ENCODE measurements around the gene TRABD2A.

The TRABD2A gene

GRCh38 chr2:84841577-84841976 lies 39.3 kb downstream of the TRABD2A start:
- DNase-seq (ENCODE audit: low read depth), result no peak
- TF ChIP-seq CTCF (IDR thresholded peaks at IDR 0.05; ENCODE audit: insufficient read depth, low read depth, low read length, missing control alignments), result no peak
- H3K4me3 ChIP-seq (ENCODE audit: low read length), result no peak overlapping the region

- TF ChIP-seq CTCF (IDR thresholded peaks at IDR 0.05; ENCODE audit: insufficient read depth, low read depth, low read length, missing control alignments), result no peak
- DNase-seq (ENCODE audit: low read depth), result no peak
- H3K4me3 ChIP-seq (ENCODE audit: low read length), result no peak overlapping the region
These were observed 40.6 kb downstream of the TRABD2A start for GRCh38 chr2:84840306-84840705.

GRCh38 chr2:84839851-84840250 lies 41.0 kb downstream of the TRABD2A start:
- no peak overlapping the region for H3K4me3 ChIP-seq (ENCODE audit: low read length)
- no peak for TF ChIP-seq CTCF (IDR thresholded peaks at IDR 0.05; ENCODE audit: insufficient read depth, low read depth, low read length, missing control alignments)
- no peak for DNase-seq (ENCODE audit: low read depth)

GRCh38 chr2:84838434-84839145 lies 42.3 kb downstream of the TRABD2A start:
- no peak overlapping the region for H3K4me3 ChIP-seq (ENCODE audit: low read length)
- TF ChIP-seq CTCF (IDR thresholded peaks at IDR 0.05; ENCODE audit: insufficient read depth, low read depth, low read length, missing control alignments), result no peak
- DNase-seq (ENCODE audit: low read depth), result no peak

- H3K4me3 ChIP-seq (ENCODE audit: low read length), result no peak overlapping the region
- no peak for DNase-seq (ENCODE audit: low read depth)
- TF ChIP-seq CTCF (IDR thresholded peaks at IDR 0.05; ENCODE audit: insufficient read depth, low read depth, low read length, missing control alignments), result no peak
These were observed 44.7 kb downstream of the TRABD2A start for GRCh38 chr2:84836215-84836614.

GRCh38 chr2:84833481-84834150 lies 47.3 kb downstream of the TRABD2A start:
- no peak for TF ChIP-seq CTCF (IDR thresholded peaks at IDR 0.05; ENCODE audit: insufficient read depth, low read depth, low read length, missing control alignments)
- no peak overlapping the region for H3K4me3 ChIP-seq (ENCODE audit: low read length)
- DNase-seq (ENCODE audit: low read depth), result no peak

All from epithelial cell of esophagus (primary cell).